ENCODE data around the gene RXFP2.

The RXFP2 gene

GRCh38 chr13:31739226-31739625 is at the start of gene RXFP2:
RXFP2 (plus strand) TSS chr13:31739526; CDS start chr13:31739613, 87 bp downstream.
- DNase-seq (ENCODE audit: low read depth, low spot score) = no peak

GRCh38 chr13:31697290-31697689 is 42.0 kb upstream of the RXFP2 start:
- no peak for DNase-seq (ENCODE audit: low read depth, low spot score)

DNA sequence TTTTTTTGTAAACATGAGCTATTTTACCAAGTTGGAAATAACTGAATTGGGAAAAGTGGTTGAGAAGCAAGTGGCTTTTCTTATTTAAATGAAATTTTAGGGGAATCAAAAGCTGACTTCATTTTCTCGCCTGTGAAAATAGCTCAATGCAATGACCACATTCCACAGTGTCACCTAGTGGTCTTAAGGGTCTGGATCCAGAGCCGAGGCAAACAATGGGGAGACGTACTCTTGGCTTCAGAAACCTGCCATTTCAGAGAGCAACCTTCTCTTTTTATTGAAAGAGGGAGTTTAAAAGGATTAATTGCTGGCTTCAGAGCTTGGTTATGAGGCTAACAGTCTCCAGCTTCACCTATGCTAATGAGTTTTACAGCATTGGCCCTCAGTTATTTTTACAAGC is 39.7 kb upstream of the RXFP2 start:
- DNase-seq (ENCODE audit: low read depth, low spot score) = peak; percentile 30

GRCh38 chr13:31703780-31704179 is 35.5 kb upstream of the RXFP2 start:
- DNase-seq (ENCODE audit: low read depth, low spot score) = no peak

DNA sequence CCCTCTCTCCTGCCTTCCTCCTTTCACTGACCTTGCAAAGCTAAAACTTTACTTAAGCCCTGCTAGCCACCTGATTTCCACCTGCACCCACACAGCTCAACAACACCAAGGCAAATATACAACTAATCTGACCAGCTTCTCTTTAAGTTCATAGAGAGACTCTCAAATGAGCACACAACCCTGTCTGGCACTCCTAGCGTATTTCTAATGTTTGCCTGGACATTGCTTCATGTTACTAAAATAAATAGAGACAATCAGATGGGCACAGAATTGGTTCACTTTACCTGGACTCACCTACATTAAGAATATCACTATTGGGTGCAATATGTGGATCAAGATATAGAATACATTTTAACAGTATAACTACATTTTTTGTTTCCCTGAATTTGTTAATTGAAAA is 33.2 kb upstream of the RXFP2 start:
- DNase-seq (ENCODE audit: low read depth, low spot score) = no peak

- DNase-seq (ENCODE audit: low read depth, low spot score) = no peak
Measured at GRCh38 chr13:31717583-31717982, 21.7 kb upstream of the RXFP2 start.

GRCh38 chr13:31719214-31719613 is 20.1 kb upstream of the RXFP2 start:
- DNase-seq (ENCODE audit: low read depth, low spot score) = no peak

GRCh38 chr13:31722673-31723072 is 16.7 kb upstream of the RXFP2 start:
- DNase-seq (ENCODE audit: low read depth, low spot score) = no peak

DNA sequence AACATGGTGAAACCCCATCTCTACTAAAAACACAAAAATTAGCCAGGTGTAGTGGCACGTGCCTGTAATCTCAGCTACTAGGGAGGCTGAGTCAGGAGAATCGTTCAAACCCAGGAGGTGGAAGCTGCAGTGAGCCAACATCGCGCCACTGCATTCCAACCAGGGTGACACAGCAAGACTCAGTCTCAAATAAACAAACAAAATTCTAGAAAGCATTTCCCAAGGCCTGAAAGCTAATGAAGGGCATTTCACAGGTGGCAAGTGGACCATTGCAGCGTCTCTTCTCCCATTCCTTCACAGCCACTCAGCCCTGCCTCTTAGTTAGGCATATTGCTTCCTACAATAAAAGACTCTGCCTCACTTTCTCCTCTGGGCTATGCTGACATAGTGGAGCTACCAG is 13.5 kb upstream of the RXFP2 start:
- no peak for DNase-seq (ENCODE audit: low read depth, low spot score)

DNA sequence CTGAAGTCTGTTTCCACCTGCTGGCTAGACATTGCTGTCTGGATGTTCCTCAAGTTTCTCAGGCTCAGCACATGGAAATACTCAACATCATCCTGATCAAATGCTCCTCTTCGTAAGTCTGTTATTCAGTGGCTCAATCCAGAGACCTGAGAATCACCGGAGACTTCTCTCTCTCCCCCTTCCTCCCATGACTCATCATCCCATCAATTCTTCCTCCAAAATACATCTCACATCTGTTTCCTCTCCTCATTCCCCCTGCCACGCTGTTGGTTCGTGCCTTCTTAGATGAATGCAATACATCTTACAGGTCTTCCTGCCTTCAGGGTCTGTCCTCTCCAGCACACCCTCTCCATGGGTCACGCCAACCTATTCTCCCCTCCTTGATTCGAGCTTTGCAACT is 7.4 kb upstream of the RXFP2 start:
- DNase-seq (ENCODE audit: low read depth, low spot score) = no peak

DNA sequence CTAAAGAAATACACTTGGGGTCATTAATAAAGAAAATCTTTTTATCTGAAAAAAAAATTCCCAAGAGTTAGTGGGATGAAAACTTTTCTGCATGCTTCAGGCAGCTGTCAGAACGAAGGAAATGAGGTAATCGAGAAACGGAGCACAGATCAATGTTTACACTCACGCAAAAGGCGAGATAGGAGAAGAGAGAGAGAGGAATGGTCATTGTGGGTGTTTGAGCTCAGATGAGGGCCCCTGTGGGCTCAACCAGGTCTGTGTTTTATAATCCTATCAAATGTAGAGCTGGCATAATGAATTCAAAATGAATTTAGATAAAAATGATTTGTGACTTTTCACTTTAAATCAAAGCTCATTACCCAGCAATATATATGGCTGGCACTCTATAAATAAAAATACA is 6.3 kb upstream of the RXFP2 start:
- DNase-seq (ENCODE audit: low read depth, low spot score) = no peak

DNA sequence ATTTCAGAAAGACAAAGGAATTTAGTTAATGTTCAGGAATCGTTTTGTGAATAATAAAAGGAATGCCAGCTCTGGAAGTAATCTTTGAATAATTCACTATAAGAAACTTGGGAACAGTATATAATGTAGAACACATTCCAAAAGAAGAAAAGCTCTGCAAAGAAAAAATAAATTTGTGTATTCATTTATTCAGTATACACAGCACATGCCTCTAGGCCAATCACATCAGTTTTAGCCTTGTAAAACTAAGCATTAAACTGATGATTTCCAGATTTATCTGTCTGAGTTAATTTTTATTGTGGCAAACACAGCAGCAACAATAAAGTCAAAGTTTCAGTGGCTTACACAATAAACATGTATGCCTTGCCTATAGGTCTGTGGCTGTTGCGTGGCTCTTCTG is 5.7 kb upstream of the RXFP2 start:
- DNase-seq (ENCODE audit: low read depth, low spot score) = no peak

- DNase-seq (ENCODE audit: low read depth, low spot score) = peak; percentile 9
Measured at GRCh38 chr13:31742097-31742734, 2.9 kb downstream of the RXFP2 start.

GRCh38 chr13:31747291-31747690 is 8.0 kb downstream of the RXFP2 start:
- DNase-seq (ENCODE audit: low read depth, low spot score) = no peak

- no peak for DNase-seq (ENCODE audit: low read depth, low spot score)
Measured at GRCh38 chr13:31747966-31748365, 8.6 kb downstream of the RXFP2 start.

DNA sequence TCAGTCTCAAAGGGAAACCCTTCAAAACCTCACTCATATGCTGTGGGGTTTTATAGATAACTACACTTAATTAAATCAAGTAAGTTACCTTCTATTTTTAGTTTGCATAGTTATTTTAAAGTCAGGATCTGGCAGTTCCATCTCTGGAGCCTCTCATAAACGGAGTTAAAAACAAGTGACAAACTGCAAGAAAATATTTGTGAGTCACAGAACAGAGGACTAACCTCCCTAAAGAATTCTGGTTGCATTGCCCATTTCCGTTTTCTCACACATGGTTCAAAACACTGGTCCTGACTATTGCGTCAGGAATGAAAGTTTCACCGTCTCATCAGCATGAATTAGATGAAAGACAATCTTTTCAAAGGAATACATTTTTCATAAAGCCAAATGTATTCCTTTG is 10.6 kb downstream of the RXFP2 start:
- DNase-seq (ENCODE audit: low read depth, low spot score) = no peak

GRCh38 chr13:31755211-31755610 is 15.9 kb downstream of the RXFP2 start:
- DNase-seq (ENCODE audit: low read depth, low spot score) = no peak

GRCh38 chr13:31755803-31756212 is 16.5 kb downstream of the RXFP2 start:
- no peak for DNase-seq (ENCODE audit: low read depth, low spot score)

DNA sequence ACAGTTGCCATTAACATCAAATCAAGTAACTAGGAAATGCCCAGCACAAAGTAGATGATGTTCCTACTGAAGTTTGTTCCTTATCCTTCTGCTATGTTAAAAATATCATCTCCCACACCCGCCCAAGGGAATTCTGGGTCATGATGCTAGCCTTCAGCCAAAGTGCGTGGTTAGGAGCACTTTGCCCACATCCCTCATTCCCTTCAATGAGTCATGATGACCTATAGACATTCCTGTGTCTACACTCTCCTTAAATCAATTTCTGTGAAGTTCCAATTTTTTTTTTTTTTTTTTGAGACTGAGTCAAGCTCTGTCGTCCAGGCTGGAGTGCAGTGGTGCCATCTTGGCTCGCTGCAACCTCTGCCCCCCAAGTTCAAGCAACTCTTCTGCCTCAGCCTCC is 17.0 kb downstream of the RXFP2 start:
- no peak for DNase-seq (ENCODE audit: low read depth, low spot score)

GRCh38 chr13:31761951-31762350 is 22.6 kb downstream of the RXFP2 start:
- DNase-seq (ENCODE audit: low read depth, low spot score) = no peak

DNA sequence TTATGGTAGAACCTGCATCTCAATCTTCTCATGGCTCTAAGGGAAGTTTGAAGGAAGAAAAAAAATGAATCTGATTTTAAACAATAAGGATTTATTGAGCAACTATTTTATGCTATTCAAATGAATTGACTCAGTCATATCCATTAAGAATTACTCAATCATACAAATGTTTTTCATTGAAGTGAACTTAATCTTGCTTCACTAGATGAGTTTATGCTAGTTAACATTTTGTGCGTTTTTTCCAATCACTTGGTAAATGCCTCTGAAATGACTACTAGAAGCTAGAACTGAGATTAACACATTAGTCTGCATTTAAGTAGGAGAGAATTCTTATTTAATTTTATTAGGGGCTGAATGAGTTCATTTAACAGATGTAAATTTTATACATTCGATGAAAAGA is 25.2 kb downstream of the RXFP2 start:
- no peak for DNase-seq (ENCODE audit: low read depth, low spot score)

GRCh38 chr13:31765138-31765785 is 25.9 kb downstream of the RXFP2 start:
- no peak for DNase-seq (ENCODE audit: low read depth, low spot score)

GRCh38 chr13:31767175-31767900 is 28.0 kb downstream of the RXFP2 start:
- DNase-seq (ENCODE audit: low read depth, low spot score) = no peak

Data from iPS DF 19.7 (cell line).